Gastrocnemius medialis (tissue), 4 donors: ENCODE measurements around the gene SCARF1.

Source experiments
- CTCF ChIP-seq, 5 experiments: fragments of 450-650 bp in 3 of 5; fragments of 200-600 bp in 2 of 5; sonication (generic) in 2 of 5; IDR thresholded peaks in 4 of 5; conservative IDR thresholded peaks in 1 of 5; 1 replicate in 4 of 5; 2 replicates in 1 of 5; pipeline ENCODE4 v1.5.1; 2016 to 2019; ENCODE audit warnings: antibody characterized with exemption in 5 of 5, mild to moderate bottlenecking in 3 of 5, moderate library complexity in 3 of 5
- POLR2A ChIP-seq, 2 donors: fragments of 450-650 bp; IDR thresholded peaks; one replicate each; pipeline ENCODE4 v1.6.1; 2017; ENCODE audit warnings: antibody characterized with exemption in 2 of 2, mild to moderate bottlenecking in 2 of 2, moderate library complexity in 2 of 2

DNA sequence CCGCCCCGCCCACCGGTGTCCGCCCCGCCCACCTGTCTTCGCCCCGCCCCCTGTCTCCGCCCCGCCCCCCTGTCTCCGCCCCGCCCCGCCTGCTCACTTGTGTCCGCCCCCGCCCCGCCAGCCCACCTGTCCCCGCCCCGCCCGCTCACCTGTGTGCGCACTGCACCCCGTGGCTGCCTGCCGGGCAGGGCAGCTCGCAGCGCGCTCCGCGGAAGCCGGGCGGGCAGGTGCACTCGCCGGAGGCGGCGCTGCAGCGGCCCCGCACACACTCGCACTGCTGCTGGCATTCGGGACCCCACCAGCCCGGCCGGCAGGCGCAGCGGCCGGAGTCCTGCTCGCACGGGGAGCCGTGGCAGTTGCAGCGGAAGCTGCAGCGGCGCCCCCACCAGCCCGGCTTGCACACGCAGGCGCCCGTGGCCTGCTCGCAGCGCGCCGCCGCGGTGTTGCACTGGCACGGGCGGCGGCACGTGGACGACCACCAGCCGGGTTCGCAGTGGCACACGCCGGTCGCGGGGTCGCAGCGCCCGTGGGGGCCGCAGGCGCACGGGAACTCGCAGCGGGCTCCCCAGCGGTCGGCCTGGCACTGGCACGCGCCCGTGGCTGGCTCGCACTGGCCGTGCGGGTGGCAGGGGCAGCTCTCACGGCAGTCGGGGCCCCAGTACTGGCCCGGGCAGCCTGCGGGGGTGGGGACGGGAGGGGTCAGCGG lies 2.1 kb downstream of the SCARF1 start:
- no peak for TF ChIP-seq CTCF (IDR thresholded peaks at IDR 0.05 in 4 of 5, conservative IDR thresholded peaks at IDR 0.05 in 1 of 5)
- no peak for TF ChIP-seq POLR2A (IDR thresholded peaks at IDR 0.05)
